Stimulated activated CD4-positive, alpha-beta T cell treated with anti-CD3 and anti-CD28 coated beads, Interleukin-15, amount 100 ng/mL, for 1 hour (primary cell): ENCODE results near the gene LRRC31.

Experiments used
- DNase-seq, 2 donors: peaks; one replicate each; pipeline ENCODE4 v3.0.0-alpha.2; 2020; ENCODE audit warnings: low read depth in 1 of 2, low spot score in 1 of 2

Gene LRRC31

GRCh38 chr3:169869484-169870220 is at the start of gene LRRC31:
Gene LRRC31, minus strand, starts transcription at chr3:169869935. Its CDS starts 128 bp downstream, at chr3:169869807.
- DNase-seq, result no peak

GRCh38 chr3:169914321-169914720 is 44.6 kb upstream of the LRRC31 start:
- DNase-seq, result no peak

GRCh38 chr3:169913323-169913722 is 43.6 kb upstream of the LRRC31 start:
- DNase-seq, result no peak

GRCh38 chr3:169911272-169911671 is 41.5 kb upstream of the LRRC31 start, which contains the start of gene SAMD7:
Gene SAMD7, plus strand, starts transcription at chr3:169911572. Its CDS starts 7,927 bp downstream, at chr3:169919499.
- DNase-seq, result no peak

GRCh38 chr3:169907944-169908343 is 38.2 kb upstream of the LRRC31 start:
- DNase-seq, result no peak

GRCh38 chr3:169907476-169907875 is 37.7 kb upstream of the LRRC31 start:
- DNase-seq, result no peak

GRCh38 chr3:169905404-169905803 is 35.7 kb upstream of the LRRC31 start:
- no peak for DNase-seq

- DNase-seq, result no peak
Observed at GRCh38 chr3:169901453-169901852, 31.7 kb upstream of the LRRC31 start.

GRCh38 chr3:169897284-169897683 is 27.5 kb upstream of the LRRC31 start:
- no peak for DNase-seq

- no peak for DNase-seq
Observed at GRCh38 chr3:169895072-169895471, 25.3 kb upstream of the LRRC31 start.

- no peak for DNase-seq
Observed at GRCh38 chr3:169894110-169894509, 24.4 kb upstream of the LRRC31 start.

GRCh38 chr3:169891886-169892285 is 22.2 kb upstream of the LRRC31 start:
- DNase-seq, result no peak

- DNase-seq, result no peak
Observed at GRCh38 chr3:169886671-169887070, 16.9 kb upstream of the LRRC31 start.

GRCh38 chr3:169880576-169881250 is 11.0 kb upstream of the LRRC31 start:
- no peak for DNase-seq

GRCh38 chr3:169879845-169880575 is 10.3 kb upstream of the LRRC31 start:
- DNase-seq, result no peak

- DNase-seq, result no peak
Observed at GRCh38 chr3:169879013-169879557, 9.3 kb upstream of the LRRC31 start.

- no peak for DNase-seq
Observed at GRCh38 chr3:169871129-169871886, 1.6 kb upstream of the LRRC31 start.

GRCh38 chr3:169868369-169868768 is 1.4 kb downstream of the LRRC31 start:
- DNase-seq, result no peak

- DNase-seq, result no peak
Observed at GRCh38 chr3:169867584-169868210, 2.0 kb downstream of the LRRC31 start.

GRCh38 chr3:169865176-169865767 is 4.5 kb downstream of the LRRC31 start:
- peak in 1 of 2 donors; percentile 7 for DNase-seq
